Glomerular visceral epithelial cell (primary cell): Measurements from ENCODE around the gene SLC25A11.
"Not testable (repeated sequence)": the region's sequence is repeated elsewhere in the genome, so short reads cannot be mapped to it uniquely, and the experiment has no call there.

ENCODE experiments used
- DNase-seq: peaks from one replicate; pipeline ENCODE4 v3.0.0-alpha.2; 2016; ENCODE audit errors: extremely low spot score

SLC25A11 gene

DNA sequence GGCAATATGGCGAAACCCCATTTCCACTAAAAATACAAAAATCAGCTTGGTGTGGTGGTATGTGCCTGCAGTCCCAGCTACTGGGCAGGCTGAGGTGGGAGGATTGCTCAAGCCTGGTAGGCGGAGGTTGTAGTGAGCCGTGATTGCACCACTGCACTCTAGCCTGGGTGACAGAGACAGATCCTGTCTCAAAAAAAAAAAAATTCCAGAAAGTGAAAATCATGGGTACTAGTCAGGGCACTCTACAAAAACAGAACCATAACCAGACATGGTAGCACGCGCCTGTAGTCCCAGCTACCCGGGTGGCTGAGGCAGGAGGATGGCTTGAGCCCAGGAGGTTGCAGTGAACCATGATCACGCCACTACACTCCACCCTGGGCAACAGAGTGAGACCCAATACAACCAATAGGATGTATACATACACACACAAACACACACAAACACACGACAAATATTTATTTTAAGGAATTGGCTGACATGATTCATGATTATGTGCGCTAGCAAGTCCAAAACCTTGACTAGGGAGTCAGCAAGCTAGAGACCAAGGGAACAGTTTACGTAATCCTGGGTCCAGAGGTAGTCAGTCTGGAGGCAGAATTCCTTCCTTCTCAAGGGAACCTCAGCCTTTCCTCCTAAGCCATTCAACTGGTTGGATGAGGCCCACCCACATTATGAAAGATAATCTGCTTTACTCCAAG is 19.3 kb downstream of the SLC25A11 start:
- DNase-seq = no peak

DNA sequence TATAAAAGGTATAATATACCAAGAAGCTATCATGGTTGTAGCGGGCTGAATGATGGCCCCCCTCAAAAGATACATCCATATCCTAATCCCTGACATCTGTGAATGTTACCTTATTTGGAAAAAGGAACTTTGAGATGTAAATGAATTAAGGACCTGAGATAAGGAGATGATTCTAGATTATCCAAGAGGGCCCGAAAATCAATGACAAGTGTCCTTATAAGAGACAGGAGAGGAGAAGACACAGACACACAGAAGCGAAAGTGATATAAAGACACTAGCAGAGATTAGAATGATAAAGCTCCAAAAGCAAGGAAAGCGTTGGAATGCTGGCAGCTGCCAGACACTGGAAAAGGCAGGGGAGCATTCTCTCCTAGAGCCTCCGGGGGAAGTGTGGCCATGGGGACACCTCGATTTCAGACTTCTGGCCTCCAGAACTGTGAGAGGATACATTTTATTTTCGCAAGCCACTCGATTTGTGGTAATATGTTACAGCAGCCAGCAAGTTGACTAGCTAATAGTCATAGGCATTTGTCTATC is 20.3 kb downstream of the SLC25A11 start:
- no peak for DNase-seq

GRCh38 chr17:4914551-4914950 is 25.3 kb downstream of the SLC25A11 start:
- not testable (repeated sequence) for DNase-seq

GRCh38 chr17:4913994-4914393 is 25.9 kb downstream of the SLC25A11 start:
- peak; percentile 22 for DNase-seq

GRCh38 chr17:4908711-4909496 is 30.9 kb downstream of the SLC25A11 start:
- DNase-seq = peak; percentile 96

- no peak for DNase-seq
Measured at GRCh38 chr17:4908301-4908700, 31.5 kb downstream of the SLC25A11 start.

GRCh38 chr17:4906642-4907041 is 33.2 kb downstream of the SLC25A11 start:
- not testable (repeated sequence) for DNase-seq

DNA sequence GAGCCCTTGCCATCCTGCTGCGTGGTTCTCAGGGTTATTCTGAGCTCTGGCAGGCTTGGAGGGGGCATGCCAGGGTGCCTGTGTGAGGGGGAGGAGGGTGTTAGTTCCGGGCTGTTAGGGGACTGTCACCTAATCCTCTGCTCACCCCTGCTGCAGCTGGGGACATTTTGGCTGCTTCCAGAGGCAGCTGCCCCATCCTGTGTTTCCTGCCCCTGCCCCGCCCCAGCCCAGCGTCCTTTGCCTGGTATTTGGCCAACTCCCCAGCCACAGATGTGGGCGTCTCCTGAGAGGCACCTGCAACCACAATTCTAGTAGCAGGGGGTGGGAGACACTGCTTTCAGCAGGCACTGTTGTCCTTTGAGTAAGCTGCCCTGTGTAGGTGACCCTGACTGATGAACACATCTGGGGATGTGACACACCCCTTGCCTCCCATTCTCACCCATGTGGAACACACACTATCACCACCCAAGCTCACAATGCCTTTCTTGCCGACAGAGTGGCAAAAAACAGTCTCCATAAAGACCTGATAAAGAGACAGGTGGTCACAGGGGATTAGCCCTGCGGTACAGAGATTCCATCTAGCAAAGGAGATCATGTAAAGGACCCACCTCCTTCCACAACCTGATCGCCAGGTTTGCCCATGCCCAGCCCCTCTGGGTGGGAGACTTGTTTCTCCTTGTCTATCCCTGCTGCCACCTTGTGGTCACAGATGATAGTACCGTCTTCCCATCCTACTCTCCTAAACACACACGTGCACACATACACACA is 36.6 kb downstream of the SLC25A11 start, which contains the start of gene CHRNE:
Gene CHRNE (minus strand): TSS at position 48 of the 768 bp plus-strand sequence. CDS start 35 bp downstream, at position 13.
- DNase-seq = peak; percentile 81

GRCh38 chr17:4902540-4902939 is 37.3 kb downstream of the SLC25A11 start:
- DNase-seq = no peak

GRCh38 chr17:4901648-4902344 is 38.0 kb downstream of the SLC25A11 start:
- no peak for DNase-seq

GRCh38 chr17:4901108-4901647 is 38.7 kb downstream of the SLC25A11 start:
- no peak for DNase-seq

DNA sequence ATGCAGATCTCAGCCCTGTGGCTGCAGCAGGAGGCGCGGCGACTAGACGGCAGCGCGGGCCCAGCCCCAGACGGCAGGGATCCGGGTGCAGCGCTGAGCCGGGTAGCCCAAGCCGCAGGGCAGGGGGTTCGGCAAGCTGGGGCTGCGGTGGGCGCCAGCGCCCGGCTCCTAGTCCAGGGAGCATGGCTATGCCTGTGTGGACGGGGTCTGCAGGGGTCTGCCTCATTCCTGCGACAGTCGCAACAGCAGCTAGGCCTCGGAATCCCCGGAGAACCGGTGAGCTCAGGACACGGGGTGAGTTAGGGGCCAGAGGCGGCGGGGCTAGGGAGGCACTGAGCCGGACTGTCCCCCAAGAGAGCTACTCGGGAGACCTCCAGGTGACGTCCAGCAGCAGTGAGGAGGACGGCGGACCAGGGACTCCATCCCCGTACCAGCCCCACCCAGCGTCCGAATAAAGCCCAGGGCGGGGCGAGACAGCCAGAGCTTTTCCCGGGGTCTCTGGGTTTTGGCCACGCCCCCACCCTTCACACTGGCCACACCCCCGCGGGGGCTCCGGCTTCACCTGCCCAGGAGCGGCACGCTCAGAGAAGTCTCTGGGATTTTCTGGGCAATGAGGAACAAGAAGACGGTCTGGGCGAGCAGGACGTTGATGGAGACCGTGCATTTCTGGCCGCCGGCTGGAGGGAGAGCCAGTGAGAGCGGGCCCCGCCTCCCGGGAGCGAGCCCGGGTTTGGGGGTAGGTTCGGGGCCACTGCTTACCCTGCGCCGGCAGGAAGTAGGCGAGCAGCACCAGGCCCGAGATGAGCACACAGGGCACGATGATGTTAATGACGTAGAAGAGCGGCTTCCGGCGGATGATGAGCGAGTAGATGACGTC is 39.4 kb downstream of the SLC25A11 start:
- no peak for DNase-seq

GRCh38 chr17:4899341-4900230 is 40.3 kb downstream of the SLC25A11 start, which contains the start of gene C17orf107:
Gene C17orf107, plus strand, starts transcription at chr17:4899536. Its CDS starts 227 bp downstream, at chr17:4899763.
- no peak for DNase-seq

- DNase-seq = no peak
Measured at GRCh38 chr17:4898927-4899326, 40.9 kb downstream of the SLC25A11 start.

DNA sequence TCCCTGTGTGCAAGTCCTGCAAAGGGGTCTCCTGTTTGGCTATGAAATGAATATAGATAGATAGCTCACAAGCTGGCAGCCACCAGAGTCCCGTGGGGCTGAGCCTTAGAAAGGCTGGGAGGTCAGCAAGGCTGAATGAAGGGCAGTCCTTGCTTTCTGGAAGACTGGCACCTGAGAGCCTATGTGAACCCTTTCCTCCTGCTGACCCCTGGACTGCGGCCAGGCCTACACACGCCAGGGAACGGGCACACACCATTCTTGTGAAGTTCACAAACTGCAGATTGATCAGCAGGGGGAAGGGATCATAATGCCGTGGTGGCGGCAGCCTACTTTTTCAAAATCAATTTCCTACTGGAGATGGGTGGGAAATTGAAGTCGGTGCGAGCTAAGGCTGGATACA is 41.5 kb downstream of the SLC25A11 start:
- DNase-seq = no peak

- DNase-seq = no peak
Measured at GRCh38 chr17:4897785-4898184, 42.1 kb downstream of the SLC25A11 start.

DNA sequence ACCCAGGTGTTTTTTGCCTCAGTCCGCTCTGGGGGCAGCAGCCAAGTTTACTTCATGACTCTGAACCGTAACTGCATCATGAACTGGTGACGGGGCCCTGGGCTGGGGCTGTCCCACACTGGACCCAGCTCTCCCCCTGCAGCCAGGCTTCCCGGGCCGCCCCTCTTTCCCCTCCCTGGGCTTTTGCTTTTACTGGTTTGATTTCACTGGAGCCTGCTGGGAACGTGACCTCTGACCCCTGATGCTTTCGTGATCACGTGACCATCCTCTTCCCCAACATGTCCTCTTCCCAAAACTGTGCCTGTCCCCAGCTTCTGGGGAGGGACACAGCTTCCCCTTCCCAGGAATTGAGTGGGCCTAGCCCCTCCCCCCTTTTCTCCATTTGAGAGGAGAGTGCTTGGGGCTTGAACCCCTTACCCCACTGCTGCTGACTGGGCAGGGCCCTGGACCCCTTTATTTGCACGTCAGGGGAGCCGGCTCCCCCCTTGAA is 42.6 kb downstream of the SLC25A11 start:
- DNase-seq = no peak

GRCh38 chr17:4896332-4897197 is 43.3 kb downstream of the SLC25A11 start:
- DNase-seq = no peak
